ENCODE data around the gene FBN1. TPM values are rescaled to one million over a fixed set of nuclear protein-coding genes. Genes with fewer than 3 reads are reported as not detected.

FBN1 gene
- total RNA-seq, 4 donors from 2014 or later = 113 to 147 (median 120) TPM

GRCh38 chr15:48546296-48546695 is 99.2 kb downstream of the FBN1 start:
- Histone ChIP-seq H3K4me3 (replicated peaks in 1 of 3) (no peak overlapping the region), H3K4me1 (peaks cover 0 to 8% of the 10 kb centered on the region in 2 donors), H3K27me3 (no peaks in the 10 kb centered on the region), H3K27ac (no peak overlapping the region), H3K9me3 (no peaks in the 10 kb centered on the region), H3K36me3 (no peaks in the 10 kb centered on the region)
- 94 to 97% methylated on average over 3 of the region's 3 CpGs for WGBS, 2 donors
- TF ChIP-seq POLR2A (IDR thresholded peaks at IDR 0.05) (no peak), CTCF (IDR thresholded peaks at IDR 0.05) (no peak)
- no peak for DNase-seq
- intact Hi-C loops (cut with DNase I) = no loop called here

- Histone ChIP-seq H3K36me3 (no peaks in the 10 kb centered on the region), H3K27me3 (no peaks in the 10 kb centered on the region), H3K4me3 (replicated peaks in 1 of 3) (no peak overlapping the region), H3K4me1 (peaks cover 0 to 8% of the 10 kb centered on the region in 2 donors), H3K27ac (no peak overlapping the region), H3K9me3 (no peaks in the 10 kb centered on the region)
- no peak for DNase-seq
- 50 to 59% methylated on average over 2 of the region's 2 CpGs for WGBS, 2 donors
- no peak for TF ChIP-seq CTCF (IDR thresholded peaks at IDR 0.05)
- TF ChIP-seq POLR2A (IDR thresholded peaks at IDR 0.05) = no peak
- intact Hi-C loops (cut with DNase I) = no loop called here
These were observed 100.7 kb downstream of the FBN1 start for GRCh38 chr15:48544778-48545177.

GRCh38 chr15:48541341-48542278 is 103.9 kb downstream of the FBN1 start:
- Histone ChIP-seq H3K36me3 (no peaks in the 10 kb centered on the region), H3K4me1 (peaks cover 0 to 13% of the 10 kb centered on the region in 2 donors), H3K9me3 (no peaks in the 10 kb centered on the region), H3K4me3 (replicated peaks in 1 of 3) (no peak overlapping the region), H3K27ac (peak overlapping the region in 1 of 3 donors; percentile 16), H3K27me3 (no peaks in the 10 kb centered on the region)
- TF ChIP-seq POLR2A (IDR thresholded peaks at IDR 0.05) (no peak), CTCF (IDR thresholded peaks at IDR 0.05) (no peak)
- no peak for DNase-seq
- WGBS, 2 donors = 70 to 81% methylated on average over 10 of the region's 10 CpGs
- intact Hi-C loops (cut with DNase I) = no loop called here

- H3K36me3 ChIP-seq = no peaks in the 10 kb centered on the region
- DNase-seq = no peak
- H3K4me1 ChIP-seq = peaks cover under 1 to 13% of the 10 kb centered on the region in 2 donors
These were observed 104.8 kb downstream of the FBN1 start for GRCh38 chr15:48540756-48541155.

More at GRCh38 chr15:48540756-48541155, 104.8 kb downstream of the FBN1 start:
- H3K9me3 ChIP-seq = no peaks in the 10 kb centered on the region
- WGBS, 2 donors = 90 to 91% methylated on average over 2 of the region's 2 CpGs
- H3K4me3 ChIP-seq (replicated peaks in 1 of 3) = no peak overlapping the region
- intact Hi-C loops (cut with DNase I) = no loop called here
- TF ChIP-seq CTCF (IDR thresholded peaks at IDR 0.05) (no peak), POLR2A (IDR thresholded peaks at IDR 0.05) (no peak)
- no peaks in the 10 kb centered on the region for H3K27me3 ChIP-seq
- no peak overlapping the region for H3K27ac ChIP-seq

Measured in thyroid gland (tissue), 4 donors.